GM18861 (cell line): Measurements from ENCODE around the gene CDC45.

Experiments
- ATAC-seq: cut with Tn5 transposase; IDR thresholded peaks from one replicate; pipeline ENCODE4 v1.9.1; 2021; ENCODE audit not compliant: unreplicated experiment

CDC45 gene

DNA sequence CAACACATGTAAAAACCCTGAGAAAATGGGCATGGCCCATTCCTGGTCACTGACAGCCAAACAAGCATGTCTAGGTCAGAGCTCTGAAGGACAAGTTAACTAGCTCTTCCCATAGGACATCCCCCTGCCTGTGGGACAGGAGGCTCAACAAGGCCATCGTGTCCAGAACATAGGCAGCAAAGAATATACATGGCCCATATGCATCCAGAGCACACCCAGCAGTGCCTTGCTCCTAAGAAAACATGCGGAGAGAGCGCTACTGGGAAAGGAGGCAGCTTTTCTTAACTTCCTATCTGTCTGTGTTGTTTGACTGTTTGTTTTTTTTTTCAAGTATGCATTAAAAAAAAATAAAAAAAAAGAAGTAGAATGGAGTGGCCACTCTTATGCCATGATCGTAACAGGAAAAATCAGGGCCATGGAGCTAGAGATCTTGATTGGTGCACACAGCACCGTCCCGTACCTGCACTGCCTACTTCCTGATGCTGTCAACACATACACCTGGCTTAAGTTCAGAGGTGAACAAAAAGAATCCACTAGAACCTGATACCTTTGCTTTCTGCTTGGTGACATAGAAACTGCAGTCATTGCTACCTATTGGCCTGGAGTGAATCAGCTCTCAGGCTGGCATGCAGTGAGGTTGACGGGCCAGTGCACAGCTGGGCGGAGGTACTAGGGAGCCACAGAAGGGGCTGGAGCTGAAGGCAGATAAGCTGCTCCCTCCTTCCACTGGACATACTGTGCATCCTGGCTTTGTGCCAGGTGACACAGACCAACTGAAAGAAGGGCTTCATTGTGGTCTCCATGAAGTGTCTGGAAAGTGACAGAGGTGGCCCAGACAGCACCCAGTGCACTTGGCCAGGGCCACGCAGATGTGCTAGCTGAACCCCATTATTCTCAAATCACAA, 12.6 kb upstream of the CDC45 start:
- no peak for ATAC-seq

GRCh38 chr22:19467912-19468311, 11.8 kb upstream of the CDC45 start:
- ATAC-seq: no peak

DNA sequence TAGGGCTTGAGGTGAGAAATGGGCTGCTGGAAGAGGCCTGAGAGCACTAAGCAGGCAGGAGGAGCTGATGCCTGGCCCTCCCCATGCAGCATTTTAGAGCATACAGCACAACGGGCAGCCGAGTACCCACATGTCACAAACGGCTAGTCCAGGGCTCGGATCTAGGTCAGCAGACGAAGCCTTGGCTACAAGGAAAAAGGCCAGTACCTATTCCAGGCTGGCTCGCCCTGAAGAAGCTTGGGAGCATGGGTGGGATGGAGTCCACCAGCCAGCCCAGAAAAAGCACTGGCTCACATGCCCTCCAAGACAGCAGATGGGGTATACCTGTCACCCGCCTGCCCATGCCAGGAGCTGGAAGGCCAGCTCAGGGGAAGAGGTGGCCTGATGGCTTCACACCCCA, 10.3 kb upstream of the CDC45 start:
- no peak for ATAC-seq

DNA sequence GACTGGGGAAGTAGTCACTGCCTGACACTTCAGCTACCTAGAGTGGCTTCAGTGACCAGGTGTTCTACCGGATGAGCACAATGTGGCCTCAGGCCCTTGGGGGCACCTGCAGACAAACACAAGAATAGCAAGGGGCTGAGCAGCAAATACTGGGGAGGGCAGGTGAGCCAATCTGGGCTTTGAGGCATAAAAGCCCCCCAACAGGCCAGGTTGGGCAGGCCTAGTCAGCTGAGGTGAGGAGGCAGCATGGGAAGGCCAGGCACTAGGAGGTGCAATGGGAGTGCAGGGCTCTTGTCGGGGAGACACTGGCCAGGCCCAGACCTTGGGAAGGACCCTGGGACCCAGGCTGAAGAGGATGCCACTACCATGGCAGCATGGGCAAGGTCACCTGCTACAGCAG, 9.7 kb upstream of the CDC45 start:
- no peak for ATAC-seq

DNA sequence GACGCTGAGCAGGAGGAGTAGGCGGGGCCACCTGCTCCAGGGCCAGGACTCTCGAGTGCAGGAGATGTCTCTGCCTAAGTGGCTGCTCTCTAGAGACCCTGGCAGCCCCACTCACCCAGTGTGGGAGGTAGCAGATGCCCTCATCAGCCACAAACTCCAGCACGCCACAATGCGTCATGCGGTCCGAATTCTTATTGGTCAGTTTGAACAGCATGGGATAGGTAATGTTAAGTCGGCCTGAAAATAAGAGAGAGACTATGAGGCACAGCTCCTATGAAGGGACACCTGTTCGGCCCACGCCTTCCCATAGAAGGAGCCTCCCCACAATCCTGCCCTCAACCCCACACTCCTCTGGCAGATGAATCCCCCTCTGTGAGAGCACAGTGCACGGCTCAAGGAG, 8.1 kb upstream of the CDC45 start:
- no peak for ATAC-seq

DNA sequence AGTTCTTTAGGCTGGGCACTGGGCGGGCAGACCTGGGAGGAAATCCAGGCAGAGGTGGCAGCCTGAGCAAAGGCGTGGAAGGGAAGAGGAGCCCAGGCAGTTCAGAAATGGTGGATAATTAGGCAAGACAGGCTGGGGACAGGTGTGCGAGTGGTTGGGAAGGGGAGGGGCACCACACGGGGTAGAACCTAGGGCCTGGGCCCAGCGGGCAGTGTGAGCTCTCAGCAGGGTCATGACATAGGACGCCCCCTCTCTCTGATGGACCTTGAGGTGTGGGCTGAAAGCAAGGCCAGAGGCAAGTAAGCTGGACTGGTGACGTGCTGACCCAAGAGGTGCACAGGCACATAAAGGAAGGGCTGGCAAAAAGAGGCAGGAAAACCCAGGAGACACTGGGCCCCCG, 7.5 kb upstream of the CDC45 start:
- ATAC-seq: no peak

GRCh38 chr22:19473578-19473977, 6.1 kb upstream of the CDC45 start:
- no peak for ATAC-seq

DNA sequence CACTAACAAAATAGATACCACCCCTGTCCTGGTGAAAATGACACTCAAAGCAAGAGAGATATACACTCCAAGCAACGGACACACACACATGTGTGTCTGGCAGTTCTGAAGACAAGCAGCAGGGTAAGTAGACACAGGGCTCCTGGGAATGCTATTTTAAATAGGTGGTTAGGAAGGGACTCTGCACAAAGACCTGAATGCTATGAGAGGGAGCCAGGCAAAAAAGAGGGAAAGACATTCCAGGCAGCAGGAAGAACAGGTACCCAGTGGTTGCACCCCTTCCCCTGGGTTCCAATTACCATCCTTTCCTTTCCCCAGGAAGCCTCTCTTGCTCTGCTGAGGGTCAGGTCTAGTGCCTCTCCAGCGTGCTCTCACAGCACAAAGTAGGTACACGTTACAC, 3.7 kb upstream of the CDC45 start:
- no peak for ATAC-seq

- ATAC-seq: no peak
Measured at GRCh38 chr22:19477321-19478044, 2.2 kb upstream of the CDC45 start.

DNA sequence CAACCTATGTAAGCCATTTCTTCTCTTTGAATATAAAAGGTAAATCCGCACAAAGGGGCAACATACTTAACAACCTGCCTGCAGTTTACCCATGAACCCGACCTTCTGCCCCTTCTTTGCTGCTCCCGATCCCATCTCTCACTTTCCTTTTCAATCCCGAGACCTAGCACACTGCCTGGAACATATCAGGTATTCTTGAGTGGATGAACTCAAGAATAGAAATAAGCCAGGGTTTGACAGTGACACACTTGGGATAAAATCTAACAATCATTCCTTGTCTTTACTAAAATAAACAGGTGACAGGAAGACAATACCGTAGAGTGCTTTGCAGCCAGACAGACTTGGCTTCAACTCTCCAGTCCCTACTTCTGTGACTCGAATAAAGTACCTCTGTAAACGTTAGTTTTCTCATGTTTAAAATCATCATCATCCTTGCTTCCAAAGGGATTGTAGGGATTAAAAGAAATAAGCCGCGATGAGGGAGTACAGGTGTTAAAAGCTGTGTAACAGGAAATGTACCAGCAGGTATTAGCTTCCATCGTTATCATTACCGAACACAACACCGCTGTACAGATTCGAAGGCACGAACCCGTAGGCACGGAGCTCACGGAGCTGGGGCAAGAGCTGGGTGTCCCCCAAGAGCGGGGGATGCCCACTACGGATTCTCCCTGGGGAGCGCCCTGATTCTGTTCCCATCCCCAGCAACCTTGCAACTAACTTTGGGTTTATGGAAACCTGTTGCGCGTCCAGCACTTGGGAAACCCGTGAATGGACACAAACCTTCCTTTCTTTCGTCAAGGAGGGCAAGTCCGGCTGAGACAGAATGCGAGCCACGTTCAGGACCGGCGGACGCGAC, 1.4 kb upstream of the CDC45 start:
- ATAC-seq: no peak

DNA sequence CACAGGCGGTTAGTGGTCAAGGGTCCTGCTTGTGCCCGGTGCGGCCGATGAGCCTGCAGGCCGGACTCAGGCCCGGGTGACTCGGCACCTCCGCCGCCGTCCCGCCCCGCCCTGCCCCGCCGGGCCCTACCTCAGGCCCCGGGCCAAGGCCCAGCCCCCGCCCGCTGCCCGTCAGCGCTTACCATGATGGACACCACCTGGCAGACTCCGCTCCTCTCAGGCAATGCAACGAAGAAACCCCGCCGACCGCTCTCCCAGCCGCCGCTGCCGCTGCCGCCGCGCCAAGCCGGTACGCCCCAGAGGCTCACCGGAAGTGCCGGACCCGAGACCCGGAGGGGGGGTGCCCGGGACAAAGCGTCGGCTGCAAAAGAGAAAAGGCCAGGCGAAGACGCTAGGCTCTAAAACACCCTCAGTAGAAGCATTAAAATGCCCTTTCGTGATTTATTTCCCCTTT, 792 bp upstream of the CDC45 start, which contains the start of gene UFD1:
TSS of gene UFD1 (minus strand) at position 293 of the 454 bp plus-strand sequence. CDS start at position 185, 108 bp downstream.
- peak; percentile 32 for ATAC-seq

GRCh38 chr22:19480173-19480568, 451 bp downstream of the CDC45 start:
- ATAC-seq: no peak

DNA sequence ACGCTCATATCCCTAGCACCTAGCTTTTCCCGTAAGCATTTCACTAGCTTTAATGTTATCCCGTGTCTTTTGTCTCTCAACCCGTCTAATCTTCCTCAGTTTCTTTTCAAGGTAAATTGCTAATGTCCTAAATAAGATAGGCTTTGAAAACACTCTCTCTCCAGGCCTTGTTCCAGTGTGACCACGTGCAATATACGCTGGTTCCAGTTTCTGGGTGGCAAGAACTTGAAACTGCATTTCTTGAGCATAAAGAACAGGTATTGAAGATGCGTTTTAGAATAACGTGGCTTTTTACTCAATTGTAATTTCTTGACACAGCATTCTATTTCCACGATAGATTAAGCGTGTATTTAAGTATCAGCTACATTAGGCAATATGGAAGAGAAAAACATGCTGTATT, 1.1 kb downstream of the CDC45 start:
- no peak for ATAC-seq

GRCh38 chr22:19482297-19482696, 2.6 kb downstream of the CDC45 start:
- no peak for ATAC-seq

DNA sequence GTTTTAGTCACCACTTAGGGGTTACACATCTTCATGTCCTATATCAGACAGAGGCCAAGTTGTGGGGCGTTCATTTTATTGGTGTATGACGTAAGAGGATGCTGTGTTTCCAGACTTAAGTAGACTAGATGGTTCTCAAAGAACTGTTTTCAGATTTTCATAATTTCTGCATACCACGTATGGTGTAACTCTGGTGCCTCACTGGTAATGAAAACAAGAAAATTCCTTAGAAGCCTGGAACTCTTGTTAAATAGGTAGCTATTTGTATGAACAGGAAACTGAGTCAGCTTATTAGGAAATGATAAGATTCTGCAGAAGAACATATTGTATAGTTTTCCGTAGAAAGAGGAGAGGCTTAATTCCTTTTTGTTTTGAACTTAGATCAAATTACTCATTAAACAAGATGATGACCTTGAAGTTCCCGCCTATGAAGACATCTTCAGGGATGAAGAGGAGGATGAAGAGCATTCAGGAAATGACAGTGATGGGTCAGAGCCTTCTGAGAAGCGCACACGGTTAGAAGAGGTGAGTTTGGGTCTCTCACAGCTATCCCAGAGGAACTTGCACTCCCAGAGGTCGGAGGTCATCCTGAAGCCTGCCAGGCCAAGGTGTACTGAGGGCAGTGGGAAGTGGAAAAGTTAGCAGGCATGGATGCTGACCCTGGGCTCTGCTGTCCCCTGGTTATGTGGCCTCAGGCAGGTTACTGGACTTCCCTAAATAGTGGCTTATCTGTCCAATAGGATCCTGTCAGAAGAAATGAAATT, 3.9 kb downstream of the CDC45 start:
- ATAC-seq: no peak

GRCh38 chr22:19488285-19488684, 8.6 kb downstream of the CDC45 start:
- no peak for ATAC-seq

GRCh38 chr22:19488884-19489843, 9.4 kb downstream of the CDC45 start:
- ATAC-seq: no peak

DNA sequence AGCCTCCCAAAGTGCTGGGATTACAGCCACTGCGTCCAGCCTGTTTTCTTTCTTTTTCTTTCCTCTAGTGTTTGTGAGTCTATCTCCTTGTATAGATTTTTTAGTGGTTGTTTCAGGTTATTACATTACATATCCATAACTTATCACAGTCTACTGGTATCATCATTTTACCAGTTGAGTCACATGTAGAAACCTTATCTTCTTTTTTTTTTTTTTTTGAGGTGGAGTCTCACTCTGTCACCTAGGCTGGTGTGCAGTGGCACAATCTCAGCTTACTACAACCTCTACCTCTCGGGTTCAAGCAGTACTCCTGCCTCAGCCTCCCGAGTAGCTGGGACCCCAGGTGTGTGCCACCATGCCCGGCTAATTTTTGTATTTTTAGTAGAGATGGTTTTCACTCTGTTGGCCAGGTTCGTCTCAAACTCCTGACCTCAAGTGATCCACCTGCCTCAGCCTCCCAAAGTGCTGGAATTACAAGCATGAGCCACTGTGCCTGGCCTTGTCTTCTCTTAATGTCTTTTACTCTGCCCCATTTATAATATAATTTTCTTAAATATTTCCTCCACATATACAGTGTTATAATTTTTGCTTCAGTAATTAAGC, 11.0 kb downstream of the CDC45 start:
- ATAC-seq: no peak
